Mesenchymal stem cell (in vitro differentiated cells and primary cell): ENCODE data around the gene AHNAK2.

Source experiments
- DNase-seq: peaks from one replicate; pipeline ENCODE4 v3.0.0-alpha.2; 2013
- H2AFZ ChIP-seq: one replicate; pipeline ENCODE4 v1.6.1; 2013; ENCODE audit warnings: low read depth, mild to moderate bottlenecking, control low read depth, inconsistent platforms, low read length, moderate library complexity
- H2AK5ac ChIP-seq: 2 replicates; pipeline ENCODE4 v1.6.1; 2013; ENCODE audit warnings: low read length, moderate library complexity, mild to moderate bottlenecking, inconsistent platforms; ENCODE audit not compliant: severe bottlenecking
- H2BK120ac ChIP-seq: one replicate; pipeline ENCODE4 v1.6.1; 2013; ENCODE audit warnings: low read depth, mild to moderate bottlenecking, inconsistent platforms, low read length, moderate library complexity
- H2BK12ac ChIP-seq, 2 experiments: one replicate each; pipeline ENCODE4 v1.6.1; 2013; ENCODE audit warnings: inconsistent platforms in 2 of 2, low read length in 2 of 2, mild to moderate bottlenecking in 2 of 2, moderate library complexity in 2 of 2, control low read depth in 1 of 2
- H2BK15ac ChIP-seq: one replicate; pipeline ENCODE4 v1.6.1; 2013; ENCODE audit warnings: mild to moderate bottlenecking, low read depth, inconsistent platforms; ENCODE audit not compliant: poor library complexity, severe bottlenecking
- H2BK5ac ChIP-seq: 2 replicates; pipeline ENCODE4 v1.6.1; 2013; ENCODE audit warnings: low read depth, mild to moderate bottlenecking, low read length, control low read depth, inconsistent platforms; ENCODE audit not compliant: poor library complexity, severe bottlenecking
- H3K14ac ChIP-seq, 2 experiments: one replicate each; pipeline ENCODE4 v1.6.1; 2013; ENCODE audit warnings: inconsistent platforms in 2 of 2, low read length in 2 of 2, control low read depth in 1 of 2, mild to moderate bottlenecking in 1 of 2, moderate library complexity in 1 of 2
- H3K18ac ChIP-seq, 2 experiments: one replicate each; pipeline ENCODE4 v1.6.1; 2013; ENCODE audit warnings: inconsistent platforms in 2 of 2, low read length in 2 of 2, control low read depth in 1 of 2, low read depth in 1 of 2, mild to moderate bottlenecking in 1 of 2
- H3K23ac ChIP-seq, 2 experiments: one replicate each; pipeline ENCODE4 v1.6.1; 2013; ENCODE audit warnings: inconsistent platforms in 2 of 2, low read length in 2 of 2, mild to moderate bottlenecking in 2 of 2, moderate library complexity in 2 of 2, control low read depth in 1 of 2
- H3K27ac ChIP-seq: 2 replicates; pipeline ENCODE4 v1.5.1; 2013; ENCODE audit warnings: mild to moderate bottlenecking, moderate library complexity, low read length, control low read depth, inconsistent platforms; ENCODE audit not compliant: poor library complexity, severe bottlenecking
- H3K27me3 ChIP-seq, 2 experiments: 2 replicates each; pipeline versions ENCODE4 v1.6.1 to v1.7.0; 2013; ENCODE audit warnings: low read length in 2 of 2, mild to moderate bottlenecking in 2 of 2, moderate library complexity in 2 of 2, control low read depth in 1 of 2, inconsistent platforms in 1 of 2; ENCODE audit not compliant: control insufficient read depth in 1 of 2, insufficient read depth in 1 of 2
- H3K36me3 ChIP-seq, 2 experiments: 2 replicates each; pipeline versions ENCODE4 v1.6.1 to v1.7.0; 2013; ENCODE audit warnings: low read length in 2 of 2, control low read depth in 1 of 2, inconsistent platforms in 1 of 2, low read depth in 1 of 2, mild to moderate bottlenecking in 1 of 2; ENCODE audit not compliant: insufficient read depth in 2 of 2, control insufficient read depth in 1 of 2
- H3K4ac ChIP-seq, 2 experiments: one replicate each; pipeline ENCODE4 v1.6.1; 2013; ENCODE audit warnings: inconsistent platforms in 2 of 2, low read length in 2 of 2, mild to moderate bottlenecking in 2 of 2, moderate library complexity in 2 of 2, control low read depth in 1 of 2, low read depth in 1 of 2
- H3K4me1 ChIP-seq: 2 replicates; pipeline ENCODE4 v1.6.1; 2013; ENCODE audit warnings: low read depth, low read length, control low read depth; ENCODE audit not compliant: control insufficient read depth, insufficient read depth
- H3K4me2 ChIP-seq: 2 replicates; pipeline ENCODE4 v1.6.1; 2013; ENCODE audit warnings: low read length, mild to moderate bottlenecking, inconsistent platforms; ENCODE audit not compliant: poor library complexity, severe bottlenecking
- H3K4me3 ChIP-seq, 2 experiments: 2 replicates each; pipeline versions ENCODE4 v1.5.1 to v1.7.0; 2013; ENCODE audit warnings: low read length in 2 of 2, mild to moderate bottlenecking in 2 of 2, control low read depth in 1 of 2, low read depth in 1 of 2; ENCODE audit not compliant: insufficient read depth in 1 of 2
- H3K79me1 ChIP-seq: replicated peaks from 2 replicates; pipeline ENCODE4 v1.6.1; 2013; ENCODE audit warnings: mild to moderate bottlenecking, control low read depth, low read length, inconsistent platforms; ENCODE audit not compliant: poor library complexity, severe bottlenecking
- H3K9ac ChIP-seq: 2 replicates; pipeline ENCODE4 v1.7.0; 2013; ENCODE audit warnings: mild to moderate bottlenecking, low read length, moderate library complexity
- H3K9me3 ChIP-seq: 2 replicates; pipeline ENCODE4 v1.7.0; 2013; ENCODE audit warnings: mild to moderate bottlenecking, low read length; ENCODE audit not compliant: control insufficient read depth
- H4K8ac ChIP-seq: one replicate; pipeline ENCODE4 v1.6.1; 2013; ENCODE audit warnings: inconsistent platforms, mild to moderate bottlenecking, low read length, moderate library complexity
- H4K91ac ChIP-seq: one replicate; pipeline ENCODE4 v1.6.1; 2013; ENCODE audit warnings: mild to moderate bottlenecking, low read length, inconsistent platforms
- WGBS: methylation state at CpG from one replicate; pipeline ENCODE4 v1.1.7; 2013; ENCODE audit warnings: mixed read lengths; 5-methylcytosine and 5-hydroxymethylcytosine counted together

The AHNAK2 gene

DNA sequence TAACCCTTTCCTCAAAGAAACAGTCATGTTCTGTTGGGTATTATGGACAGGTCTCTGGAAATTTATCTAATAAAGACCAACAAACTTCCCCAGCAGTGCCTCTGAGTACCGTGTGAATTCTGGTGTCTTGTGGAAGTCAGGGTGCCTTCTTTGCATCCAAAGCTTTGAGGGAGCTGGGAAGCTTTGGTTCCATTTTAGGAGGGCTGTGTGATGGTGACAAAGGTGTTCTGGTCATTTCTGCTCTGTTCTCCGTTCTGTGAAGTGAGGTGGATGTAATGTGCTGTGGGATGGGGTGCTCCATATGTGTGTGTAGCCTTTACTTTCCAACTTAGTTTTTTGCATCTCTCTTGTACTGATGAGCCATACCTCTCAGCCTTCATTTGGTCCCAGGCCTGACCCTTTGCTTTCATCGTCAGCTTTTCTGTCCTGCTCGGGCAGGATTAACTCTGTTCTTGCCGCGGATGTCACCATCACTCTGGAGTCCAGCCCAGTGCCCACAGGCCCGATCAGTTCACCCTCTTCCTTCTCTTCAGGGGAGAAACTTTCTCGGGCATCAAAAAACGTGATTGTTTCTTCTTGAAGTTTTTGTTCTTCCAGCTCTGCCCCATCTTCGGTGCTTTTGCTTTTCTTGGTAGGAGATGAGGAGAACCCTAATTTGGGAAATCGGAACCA lies 40.3 kb downstream of the AHNAK2 start:
- Histone ChIP-seq H3K14ac (no peak overlapping the region), H4K8ac (no peak overlapping the region), H2BK12ac (no peak overlapping the region), H3K79me1 (no peaks in the 10 kb centered on the region), H3K9me3 (no peaks in the 10 kb centered on the region), H2BK120ac (no peak overlapping the region), H3K36me3 (peaks cover 36 to 60% of the 10 kb centered on the region in 2 experiments), H3K9ac (no peak overlapping the region), H3K27ac (no peak overlapping the region), H4K91ac (no peak overlapping the region), H3K4ac (no peak overlapping the region), H3K18ac (no peak overlapping the region), H2BK5ac (no peak overlapping the region), H2BK15ac (no peak overlapping the region), H3K27me3 (peaks cover 6 to 23% of the 10 kb centered on the region in 2 experiments), H3K4me1 (peaks cover 2% of the 10 kb centered on the region), H3K4me3 (no peak overlapping the region), H2AFZ (no peak overlapping the region), H2AK5ac (no peak overlapping the region), H3K23ac (no peak overlapping the region), H3K4me2 (no peak overlapping the region)
- no peak for DNase-seq
- WGBS, result 92% methylated on average over 10 of the region's 11 CpGs

DNA sequence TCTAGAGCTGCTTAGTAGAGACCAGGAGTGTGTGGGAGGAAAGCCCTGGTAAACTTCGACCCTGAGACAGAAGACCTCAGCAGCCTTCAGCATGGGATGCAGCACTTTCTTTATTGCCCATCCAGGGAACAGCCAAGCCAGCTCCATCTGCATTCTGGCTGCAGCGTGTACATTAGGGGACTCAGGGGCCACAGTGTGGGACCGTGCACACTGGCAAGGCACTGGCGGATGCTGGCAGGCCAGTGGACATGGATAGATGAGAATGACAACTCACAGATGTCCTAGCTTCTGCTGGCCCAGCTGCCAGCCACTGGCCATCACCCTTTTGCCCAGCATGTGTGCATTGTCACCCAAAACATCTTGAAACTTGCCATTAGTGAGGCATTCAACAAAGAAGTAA lies 41.0 kb downstream of the AHNAK2 start:
- peaks cover 12 to 30% of the 10 kb centered on the region in 2 experiments for H3K27me3 ChIP-seq
- peaks cover 8% of the 10 kb centered on the region for H3K4me1 ChIP-seq
- no peak overlapping the region for H3K18ac ChIP-seq
- H2AK5ac ChIP-seq, result no peak overlapping the region
- H2BK15ac ChIP-seq, result no peak overlapping the region
- H2AFZ ChIP-seq, result no peak overlapping the region
- no peak overlapping the region for H2BK5ac ChIP-seq
- H4K8ac ChIP-seq, result no peak overlapping the region
- no peak overlapping the region for H3K14ac ChIP-seq
- no peaks in the 10 kb centered on the region for H3K9me3 ChIP-seq
- H3K4ac ChIP-seq, result no peak overlapping the region
- H3K4me3 ChIP-seq, result no peak overlapping the region
- H3K27ac ChIP-seq, result no peak overlapping the region
- H3K23ac ChIP-seq, result no peak overlapping the region
- DNase-seq, result no peak
- 88% methylated on average over 4 of the region's 4 CpGs for WGBS
- H3K9ac ChIP-seq, result no peak overlapping the region
- H4K91ac ChIP-seq, result no peak overlapping the region
- H3K79me1 ChIP-seq, result no peaks in the 10 kb centered on the region
- no peak overlapping the region for H2BK12ac ChIP-seq
- H3K4me2 ChIP-seq, result no peak overlapping the region
- H2BK120ac ChIP-seq, result no peak overlapping the region
- H3K36me3 ChIP-seq, result peaks cover 30 to 54% of the 10 kb centered on the region in 2 experiments

DNA sequence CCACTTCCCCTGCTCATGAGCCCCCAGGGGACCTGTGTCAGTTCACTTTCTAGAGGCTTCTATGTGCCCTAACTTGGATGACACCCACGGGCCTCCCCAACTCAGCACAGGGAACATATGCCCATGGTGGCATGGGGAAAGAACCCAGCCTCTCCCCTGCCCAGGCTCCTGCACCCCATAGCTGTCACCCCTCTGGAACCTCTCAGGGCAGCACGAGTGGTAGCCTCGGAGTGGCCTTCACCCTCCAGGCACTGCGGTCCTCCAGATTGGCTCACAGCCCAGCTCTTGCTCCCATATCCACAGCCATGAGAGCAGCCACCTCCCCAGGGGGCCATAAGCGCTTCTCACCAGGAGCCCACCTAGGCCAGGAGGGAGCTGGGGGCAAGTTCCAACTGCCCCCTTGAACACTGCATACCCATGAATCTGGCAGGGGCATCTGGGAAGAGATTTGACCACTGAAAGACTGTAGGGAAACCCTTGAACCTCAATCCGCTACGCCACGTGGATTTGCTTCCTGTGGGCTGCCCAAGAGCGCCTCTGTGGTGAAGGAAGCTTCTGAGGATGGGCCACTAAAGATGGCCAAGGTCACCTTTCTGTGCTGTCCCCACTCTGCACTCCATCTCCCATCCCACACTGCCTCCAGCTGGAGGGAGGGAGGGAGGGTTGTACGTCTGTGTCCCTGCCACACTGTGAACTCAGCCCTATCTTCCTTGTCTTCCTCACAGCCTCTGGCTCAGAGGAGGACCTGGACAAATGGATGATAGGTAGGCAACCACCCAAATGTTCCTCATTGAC lies 41.6 kb downstream of the AHNAK2 start:
- Histone ChIP-seq H2AFZ (no peak overlapping the region), H3K27ac (no peak overlapping the region), H2AK5ac (no peak overlapping the region), H2BK120ac (no peak overlapping the region), H3K4me2 (no peak overlapping the region), H4K8ac (no peak overlapping the region), H3K14ac (no peak overlapping the region), H3K9me3 (no peaks in the 10 kb centered on the region), H3K9ac (no peak overlapping the region), H3K27me3 (peaks cover 18 to 34% of the 10 kb centered on the region in 2 experiments), H3K4me3 (no peak overlapping the region), H3K18ac (no peak overlapping the region), H3K23ac (no peak overlapping the region), H2BK5ac (no peak overlapping the region), H4K91ac (no peak overlapping the region), H3K4ac (no peak overlapping the region), H3K4me1 (peaks cover 13% of the 10 kb centered on the region), H3K79me1 (no peaks in the 10 kb centered on the region), H2BK15ac (no peak overlapping the region), H3K36me3 (peaks cover 26 to 48% of the 10 kb centered on the region in 2 experiments), H2BK12ac (no peak overlapping the region)
- no peak for DNase-seq
- WGBS, result 67% methylated on average over 8 of the region's 10 CpGs

DNA sequence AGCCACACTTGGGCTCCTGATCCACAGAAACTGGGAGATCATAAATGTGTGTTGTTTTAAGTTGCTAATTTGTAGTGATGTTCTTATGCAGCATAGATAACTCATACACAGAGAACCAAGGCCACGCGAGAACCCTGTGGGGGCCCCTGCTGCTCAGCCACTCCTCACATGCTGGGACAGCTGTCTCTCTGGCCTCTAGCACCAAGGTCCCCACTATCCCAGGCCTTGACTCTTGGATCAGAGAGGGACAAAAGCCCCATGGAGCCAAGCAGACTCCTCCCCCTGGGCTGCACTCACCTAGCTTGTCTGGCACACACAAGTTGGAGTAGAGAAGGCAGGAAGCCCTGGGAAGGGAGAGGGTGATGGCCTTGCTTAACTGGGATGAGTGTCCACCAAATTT lies 42.2 kb downstream of the AHNAK2 start:
- no peak overlapping the region for H3K27ac ChIP-seq
- H2BK12ac ChIP-seq, result no peak overlapping the region
- no peak overlapping the region for H3K14ac ChIP-seq
- no peaks in the 10 kb centered on the region for H3K9me3 ChIP-seq
- H2BK120ac ChIP-seq, result no peak overlapping the region
- peaks cover 13% of the 10 kb centered on the region for H3K4me1 ChIP-seq
- H3K79me1 ChIP-seq, result no peaks in the 10 kb centered on the region
- 25% methylated on average over 2 of the region's 2 CpGs for WGBS
- H3K4ac ChIP-seq, result no peak overlapping the region
- H3K4me3 ChIP-seq, result no peak overlapping the region
- no peak overlapping the region for H3K23ac ChIP-seq
- peaks cover 22 to 42% of the 10 kb centered on the region in 2 experiments for H3K36me3 ChIP-seq
- H4K91ac ChIP-seq, result no peak overlapping the region
- H2BK15ac ChIP-seq, result no peak overlapping the region
- H3K18ac ChIP-seq, result no peak overlapping the region
- H3K4me2 ChIP-seq, result no peak overlapping the region
- H2AK5ac ChIP-seq, result no peak overlapping the region
- no peak overlapping the region for H2BK5ac ChIP-seq
- DNase-seq, result no peak
- H3K9ac ChIP-seq, result no peak overlapping the region
- no peak overlapping the region for H2AFZ ChIP-seq
- H4K8ac ChIP-seq, result no peak overlapping the region
- peaks cover 20 to 36% of the 10 kb centered on the region in 2 experiments for H3K27me3 ChIP-seq
